HG03521 (cell line): ENCODE measurements around the gene UBE2L3.
"Not testable (repeated sequence)": the region's sequence is repeated elsewhere in the genome, so short reads cannot be mapped to it uniquely, and the experiment has no call there.

Experiments
- ATAC-seq: cut with Tn5 transposase; IDR thresholded peaks from one replicate; pipeline ENCODE4 v1.9.1; 2021; ENCODE audit warnings: mild to moderate bottlenecking, moderate library complexity; ENCODE audit not compliant: unreplicated experiment

Gene UBE2L3

GRCh38 chr22:21570398-21570797 is 2.9 kb downstream of the UBE2L3 start:
- no peak for ATAC-seq

GRCh38 chr22:21571679-21572078 is 4.2 kb downstream of the UBE2L3 start:
- no peak for ATAC-seq

GRCh38 chr22:21573293-21573734 is 5.8 kb downstream of the UBE2L3 start:
- ATAC-seq = no peak

GRCh38 chr22:21573750-21574494 is 6.4 kb downstream of the UBE2L3 start:
- no peak for ATAC-seq

GRCh38 chr22:21579474-21579851 is 11.9 kb downstream of the UBE2L3 start:
- ATAC-seq = no peak

GRCh38 chr22:21580623-21581007 is 13.1 kb downstream of the UBE2L3 start:
- not testable (repeated sequence) for ATAC-seq

- not testable (repeated sequence) for ATAC-seq
Observed at GRCh38 chr22:21581009-21581713, 13.6 kb downstream of the UBE2L3 start.

- no peak for ATAC-seq
Observed at GRCh38 chr22:21582801-21583740, 15.6 kb downstream of the UBE2L3 start.

GRCh38 chr22:21585389-21585788 is 17.9 kb downstream of the UBE2L3 start:
- ATAC-seq = no peak

- ATAC-seq = peak; percentile 72
Observed at GRCh38 chr22:21587803-21588611, 20.5 kb downstream of the UBE2L3 start.

- ATAC-seq = no peak
Observed at GRCh38 chr22:21589396-21589795, 21.9 kb downstream of the UBE2L3 start.

- no peak for ATAC-seq
Observed at GRCh38 chr22:21590809-21591641, 23.5 kb downstream of the UBE2L3 start.

- no peak for ATAC-seq
Observed at GRCh38 chr22:21591695-21592094, 24.2 kb downstream of the UBE2L3 start.

GRCh38 chr22:21592422-21592821 is 24.9 kb downstream of the UBE2L3 start:
- no peak for ATAC-seq

GRCh38 chr22:21593406-21594232 is 26.1 kb downstream of the UBE2L3 start:
- ATAC-seq = no peak

GRCh38 chr22:21594865-21595452 is 27.4 kb downstream of the UBE2L3 start:
- no peak for ATAC-seq

GRCh38 chr22:21596356-21597135 is 29.0 kb downstream of the UBE2L3 start:
- not testable (repeated sequence) for ATAC-seq
